HCT116 (cell line): Measurements from ENCODE around the gene HMCES. TPM values are rescaled to one million over a fixed set of nuclear protein-coding genes. Genes with fewer than 3 reads are reported as not detected.

ENCODE experiments used
- ATAC-seq: fragments of 200-7000 bp; cut with Tn5 transposase; 2 replicates; pipeline ENCODE4 v1.9.1; 2020; ENCODE audit warnings: mild to moderate bottlenecking, moderate library complexity
- BruUV-seq: library from RNA; stranded (reverse); fragments of 400-500 nt; replicated peaks from 2 replicates; lab custom pipeline; 2021; lab: Mats Ljungman, UMichigan
- CTCF ChIA-PET: fragments of 300-600 bp; sonication (Branson Sonifier 250); formaldehyde crosslinking; loops from one replicate; lab custom pipeline; 2021; ENCODE audit warnings: antibody characterized with exemption; lab: Charles Lee
- POLR2A ChIA-PET: fragments of 300-600, 350-600 bp; sonication (Branson Sonifier 250); formaldehyde crosslinking; loops from one replicate; lab custom pipeline; 2021; ENCODE audit warnings: antibody characterized with exemption; lab: Charles Lee
- RAD21 ChIA-PET, 2 experiments: fragments of 300-600 bp; sonication (Branson Sonifier 250); formaldehyde crosslinking; loops; one replicate each; lab custom pipeline; 2023; ENCODE audit warnings: low total read pairs in 2 of 2; ENCODE audit not compliant: uncharacterized antibody in 2 of 2, unreplicated experiment in 2 of 2, low non-redundant PET in 1 of 2; lab: Charles Lee
- DNase-seq: peaks from one replicate; pipeline ENCODE4 v3.0.0-alpha.2; 2010; ENCODE audit warnings: low read depth, low spot score
- H2AFZ ChIP-seq: fragments of 200-600 bp; shearing (Covaris generic), sonication (generic); 2 replicates; pipeline ENCODE4 v1.6.1; 2017; ENCODE audit warnings: low read depth, mixed run types, mixed read lengths, antibody characterized with exemption, low read length; ENCODE audit not compliant: poor library complexity, severe bottlenecking
- H3K27ac ChIP-seq: 2 replicates; pipeline ENCODE4 v1.5.1; 2012; ENCODE audit warnings: low read depth, low read length
- H3K27me3 ChIP-seq: fragments of 200-600 bp; sonication (generic); 2 replicates; pipeline ENCODE4 v1.6.1; 2016; ENCODE audit warnings: mixed run types, low read length, mixed read lengths; ENCODE audit not compliant: insufficient read depth
- H3K36me3 ChIP-seq, 2 experiments: fragments of 200-500 bp in 1 of 2; fragments of 200-600 bp in 1 of 2; sonication (Bioruptor generic) in 1 of 2; sonication (generic) in 1 of 2; 2 replicates each; pipeline versions ENCODE4 v1.5.1 to v1.6.1; 2014 to 2016; ENCODE audit warnings: low read length in 2 of 2, inconsistent platforms in 1 of 2, mixed read lengths in 1 of 2, mixed run types in 1 of 2; ENCODE audit not compliant: insufficient read depth in 2 of 2, control insufficient read depth in 1 of 2
- H3K4me1 ChIP-seq, 2 experiments: fragments of 200-600 bp in 1 of 2; sonication (generic) in 1 of 2; 2 replicates each; pipeline versions ENCODE4 v1.5.1 to v1.6.1; 2012 to 2017; ENCODE audit warnings: low read length in 2 of 2, inconsistent platforms in 1 of 2, mild to moderate bottlenecking in 1 of 2, mixed read lengths in 1 of 2, mixed run types in 1 of 2, moderate library complexity in 1 of 2; ENCODE audit not compliant: insufficient read depth in 2 of 2, control insufficient read depth in 1 of 2
- H3K4me2 ChIP-seq: fragments of 200-600 bp; sonication (generic); 2 replicates; pipeline ENCODE4 v1.6.1; 2017; ENCODE audit warnings: mixed run types, low read length, mixed read lengths
- H3K4me3 ChIP-seq, 2 experiments: fragments of 200-600 bp in 1 of 2; sonication (generic) in 1 of 2; replicated peaks in 1 of 2; 2 replicates each; pipeline ENCODE4 v1.5.1; 2011 to 2016; ENCODE audit warnings: low read length in 2 of 2, control low read depth in 1 of 2, low read depth in 1 of 2, mild to moderate bottlenecking in 1 of 2, mixed read lengths in 1 of 2, mixed run types in 1 of 2
- H3K79me2 ChIP-seq: fragments of 200-600 bp; sonication (generic); 2 replicates; pipeline ENCODE4 v1.6.1; 2017; ENCODE audit warnings: mild to moderate bottlenecking, mixed run types, low read length, moderate library complexity, mixed read lengths; ENCODE audit not compliant: insufficient read depth
- H3K9ac ChIP-seq: fragments of 200-600 bp; sonication (generic); 2 replicates; pipeline ENCODE4 v1.6.1; 2016; ENCODE audit warnings: low read length, mixed read lengths
- H3K9me2 ChIP-seq: fragments of 200-600 bp; sonication (generic), shearing (Covaris generic); 2 replicates; pipeline ENCODE4 v1.6.1; 2017; ENCODE audit warnings: mixed run types, mild to moderate bottlenecking, moderate library complexity; ENCODE audit not compliant: insufficient read depth
- H3K9me3 ChIP-seq, 2 experiments: fragments of 200-500 bp in 1 of 2; fragments of 200-600 bp in 1 of 2; sonication (Bioruptor generic) in 1 of 2; sonication (generic) in 1 of 2; 2 replicates each; pipeline ENCODE4 v1.6.1; 2014 to 2017; ENCODE audit warnings: low read length in 2 of 2, mixed read lengths in 2 of 2, inconsistent platforms in 1 of 2, low read depth in 1 of 2, mild to moderate bottlenecking in 1 of 2, mixed run types in 1 of 2, moderate library complexity in 1 of 2; ENCODE audit not compliant: control insufficient read depth in 1 of 2, insufficient read depth in 1 of 2
- H4K20me1 ChIP-seq: fragments of 200-600 bp; sonication (generic), shearing (Covaris generic); 2 replicates; pipeline ENCODE4 v1.6.1; 2017; ENCODE audit warnings: mixed run types, mild to moderate bottlenecking, moderate library complexity; ENCODE audit not compliant: insufficient read depth
- CBX3 ChIP-seq: IDR thresholded peaks from 2 replicates; pipeline ENCODE4 v1.6.1; 2012; ENCODE audit warnings: low read depth
- ELF1 ChIP-seq: IDR thresholded peaks from 2 replicates; pipeline ENCODE4 v1.6.1; 2012; ENCODE audit warnings: low read depth, borderline replicate concordance
- POLR2AphosphoS5 ChIP-seq: IDR thresholded peaks from 2 replicates; pipeline ENCODE4 v1.6.1; 2011; ENCODE audit warnings: mild to moderate bottlenecking, low read depth, low read length, moderate library complexity
- SP1 ChIP-seq: IDR thresholded peaks from 2 replicates; pipeline ENCODE4 v1.6.1; 2012; ENCODE audit warnings: low read depth
- TCF7L2 ChIP-seq: IDR thresholded peaks from 2 replicates; pipeline ENCODE4 v1.7.0; 2011; ENCODE audit warnings: borderline replicate concordance, inconsistent platforms; ENCODE audit not compliant: insufficient read depth, insufficient read length; ENCODE audit errors: extremely low read depth
- YY1 ChIP-seq: IDR thresholded peaks from 2 replicates; pipeline ENCODE4 v1.6.1; 2011; ENCODE audit warnings: low read length, low read depth, moderate library complexity, mild to moderate bottlenecking; ENCODE audit not compliant: insufficient replicate concordance; ENCODE audit errors: extremely low read depth
- ZFX ChIP-seq: fragments of 450-650 bp; IDR thresholded peaks from 2 replicates; pipeline ENCODE4 v1.6.1; 2017
- ZNF274 ChIP-seq: fragments of 200-500 bp; sonication (Bioruptor generic); IDR thresholded peaks from 2 replicates; pipeline ENCODE4 v1.6.1; 2014; ENCODE audit warnings: mild to moderate bottlenecking, low read depth, low read length, inconsistent platforms
- intact Hi-C: fragments of 100-400 bp; cut with micrococcal nuclease; formaldehyde crosslinking; loops from 2 replicates; pipeline ENCODE4 v1.10.0; 2022
- total RNA-seq: library from RNA; stranded (reverse); gene quantifications from one replicate; pipeline ENCODE4 v1.2.1, GENCODE V29; 2021; ENCODE audit not compliant: unreplicated experiment
- TF ChIP-seq, protein P1 (sequence below): IDR thresholded peaks from 2 replicates; pipeline ENCODE4 v1.6.1; 2012

HMCES gene
- total RNA-seq, 1 experiment from 2014 or later, result 78.9 TPM

DNA sequence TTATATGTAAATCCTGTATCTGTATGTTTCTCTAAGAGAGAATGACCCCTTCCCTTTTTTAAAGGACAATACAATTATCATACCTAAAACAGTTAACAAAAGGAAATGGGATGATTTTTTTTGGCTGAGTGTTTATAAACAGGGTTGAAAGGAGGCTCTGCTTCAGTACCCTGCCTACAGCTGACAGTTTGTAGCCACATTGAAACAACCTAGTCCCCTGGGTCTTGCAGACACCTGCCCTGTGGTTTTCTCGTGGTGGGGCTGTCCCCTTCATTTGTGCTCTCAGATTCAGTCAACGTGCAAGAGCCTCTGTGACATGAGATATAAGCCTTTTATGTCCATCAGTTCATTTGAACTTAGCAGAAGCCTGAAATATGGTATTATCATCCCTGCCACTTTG lies 2.3 kb upstream of the HMCES start:
- CTCF ChIA-PET, result no interaction called here
- Histone ChIP-seq H3K9me2 (no peaks in the 10 kb centered on the region), H3K79me2 (peaks cover 20% of the 10 kb centered on the region), H3K4me2 (no peak overlapping the region), H3K4me1 (peaks cover 10 to 18% of the 10 kb centered on the region in 2 experiments), H3K4me3 (no peak overlapping the region), H4K20me1 (no peaks in the 10 kb centered on the region), H3K36me3 (peaks cover 31 to 34% of the 10 kb centered on the region in 2 experiments), H3K27me3 (no peaks in the 10 kb centered on the region), H2AFZ (no peak overlapping the region), H3K27ac (no peak overlapping the region), H3K9me3 (no peaks in the 10 kb centered on the region), H3K9ac (no peak overlapping the region)
- DNase-seq (no peak), ATAC-seq (no peak)
- RAD21 ChIA-PET, result no interaction called here
- TF ChIP-seq ZFX, result no peak
- intact Hi-C loops, result no loop called here
- no TSS peak for BruUV-seq
- POLR2A ChIA-PET, result no interaction called here

DNA sequence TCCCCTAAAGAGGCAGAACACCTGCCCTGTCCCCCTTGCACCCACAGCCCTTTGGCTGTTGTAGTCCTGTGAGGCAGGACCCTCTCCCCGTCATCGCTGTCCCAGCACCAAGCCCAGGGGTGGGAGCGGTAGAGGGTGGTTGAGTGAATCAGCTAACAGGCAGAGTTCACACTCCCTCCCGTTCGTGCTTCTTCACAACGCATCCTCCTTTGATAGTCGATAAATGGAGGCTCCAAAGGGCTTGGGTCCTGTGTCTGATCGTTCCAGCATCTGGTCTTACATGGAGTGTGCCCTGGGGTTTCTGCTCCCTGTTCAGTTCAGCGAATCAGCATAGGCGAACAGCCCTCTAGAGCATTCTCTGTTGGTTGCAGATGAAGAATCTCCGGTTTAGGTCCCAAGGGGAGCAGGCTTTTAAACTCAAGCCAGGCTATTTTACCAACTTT lies 820 bp upstream of the HMCES start:
- BruUV-seq, result no TSS peak
- intact Hi-C loops, result no loop called here
- Histone ChIP-seq H3K79me2 (peaks cover 25% of the 10 kb centered on the region), H3K27ac (peak overlapping the region; percentile 79), H3K36me3 (peaks cover 24 to 26% of the 10 kb centered on the region in 2 experiments; a peak in 3 of 4 replicates), H3K9me3 (no peaks in the 10 kb centered on the region), H2AFZ (no peak overlapping the region), H3K9ac (peak overlapping the region; percentile 94), H3K4me2 (peak overlapping the region; percentile 98), H4K20me1 (no peaks in the 10 kb centered on the region), H3K4me1 (peaks cover 10 to 18% of the 10 kb centered on the region in 2 experiments), H3K4me3 (peak overlapping the region in 1 of 2 experiments; percentile 96; a peak in 2 of 4 replicates), H3K27me3 (no peaks in the 10 kb centered on the region), H3K9me2 (no peaks in the 10 kb centered on the region)
- ChIA-PET POLR2A (no interaction called here), RAD21 (no interaction called here), CTCF (no interaction called here)
- ATAC-seq (peak; percentile 16; the same call in 1 of the 2 replicates), DNase-seq (no peak)
- TF ChIP-seq YY1, result no peak
- no peak for TF ChIP-seq TCF7L2
- no peak for TF ChIP-seq POLR2AphosphoS5
- TF ChIP-seq SP1, result no peak
- no peak for TF ChIP-seq ELF1
- TF ChIP-seq ZNF274, result no peak
- TF ChIP-seq CBX3, result no peak
- TF ChIP-seq, protein P1, sequence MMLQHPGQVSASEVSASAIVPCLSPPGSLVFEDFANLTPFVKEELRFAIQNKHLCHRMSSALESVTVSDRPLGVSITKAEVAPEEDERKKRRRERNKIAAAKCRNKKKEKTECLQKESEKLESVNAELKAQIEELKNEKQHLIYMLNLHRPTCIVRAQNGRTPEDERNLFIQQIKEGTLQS, result no peak
- no peak for TF ChIP-seq ZFX
